K562 (cell line): ENCODE data around the gene IGF1R. TPM values are rescaled to one million over a fixed set of nuclear protein-coding genes. Genes with fewer than 3 reads are reported as not detected.

Source experiments
- ATAC-seq: fragments of 200-7000 bp; cut with Tn5 transposase; 3 replicates; pipeline ENCODE4 v1.9.1; 2020; ENCODE audit warnings: moderate library complexity
- BruUV-seq: library from RNA; stranded (reverse); fragments of 400-500 nt; replicated peaks from 2 replicates; lab custom pipeline; 2021; lab: Mats Ljungman, UMichigan
- CTCF ChIA-PET: fragments of 300-600 bp; formaldehyde crosslinking; extraction: SDS; loops from one replicate; lab custom pipeline; 2021; ENCODE audit warnings: low intra/inter-chr PET ratio; lab: Yijun Ruan, JAX
- POLR2A ChIA-PET: fragments of 300-600, 350-650 bp; sonication (Branson Sonifier 250); formaldehyde crosslinking; extraction: SDS; loops from one replicate; lab custom pipeline; 2021; ENCODE audit warnings: antibody characterized with exemption, inconsistent platforms; lab: Yijun Ruan, JAX
- DNase-seq, 4 experiments: peaks; one replicate each; pipeline versions ENCODE4 v3.0.0 to v3.0.0-alpha.2; 2011 to 2018; ENCODE audit warnings: low spot score in 3 of 4, mixed read lengths in 3 of 4; ENCODE audit errors: extremely low read depth in 1 of 4
- FAIRE-seq: peaks from 2 replicates; lab custom pipeline; 2011; peaks lifted over from hg19 to GRCh38; lab: Jason Lieb, UNC
- H2AFZ ChIP-seq: 2 replicates; pipeline ENCODE4 v1.6.0; 2011; ENCODE audit warnings: low read depth, low read length, control low read depth, inconsistent platforms
- H3K27ac ChIP-seq: fragments of 200-600 bp; 3 replicates; pipeline ENCODE4 v1.8.0; 2011; ENCODE audit warnings: low read depth, mild to moderate bottlenecking, control low read depth, inconsistent platforms, low read length, moderate library complexity, mixed read lengths; ENCODE audit errors: extremely low read depth
- H3K27me3 ChIP-seq, 2 experiments: fragments of 300-600 bp in 1 of 2; 2 replicates in 1 of 2; 3 replicates in 1 of 2; pipeline versions ENCODE4 v1.6.0 to v1.8.0; 2011; ENCODE audit warnings: inconsistent platforms in 2 of 2, low read length in 2 of 2, mild to moderate bottlenecking in 1 of 2, mixed read lengths in 1 of 2, moderate library complexity in 1 of 2; ENCODE audit not compliant: control insufficient read depth in 2 of 2, insufficient read depth in 2 of 2
- H3K36me3 ChIP-seq: fragments of 300-600 bp; 3 replicates; pipeline ENCODE4 v1.8.0; 2011; ENCODE audit warnings: mild to moderate bottlenecking, low read length, inconsistent platforms; ENCODE audit not compliant: control insufficient read depth, insufficient read depth
- H3K4me1 ChIP-seq, 2 experiments: fragments of 200-600 bp in 1 of 2; replicated peaks in 1 of 2; 2 replicates in 1 of 2; 3 replicates in 1 of 2; pipeline versions ENCODE4 v1.5.1 to v1.8.0; 2011; ENCODE audit warnings: inconsistent platforms in 2 of 2, low read length in 2 of 2, mild to moderate bottlenecking in 1 of 2, mixed read lengths in 1 of 2, moderate library complexity in 1 of 2; ENCODE audit not compliant: control insufficient read depth in 2 of 2, insufficient read depth in 2 of 2
- H3K4me2 ChIP-seq: 2 replicates; pipeline ENCODE4 v1.6.1; 2011; ENCODE audit warnings: low read length, control low read depth, inconsistent platforms, mixed read lengths; ENCODE audit not compliant: insufficient read depth
- H3K4me3 ChIP-seq: fragments of 200-600 bp; sonication (generic), shearing (Covaris generic); 2 replicates; pipeline ENCODE4 v1.5.1; 2016; ENCODE audit warnings: control low read depth, inconsistent platforms
- H3K79me2 ChIP-seq: fragments of 200-600 bp; 3 replicates; pipeline ENCODE4 v1.8.0; 2011; ENCODE audit warnings: low read length, inconsistent platforms; ENCODE audit not compliant: control insufficient read depth, insufficient read depth
- H3K9ac ChIP-seq, 2 experiments: 2 replicates each; pipeline versions ENCODE4 v1.6.0 to v1.6.1; 2011; ENCODE audit warnings: low read depth in 2 of 2, low read length in 2 of 2, control low read depth in 1 of 2, inconsistent platforms in 1 of 2, mild to moderate bottlenecking in 1 of 2, mixed read lengths in 1 of 2; ENCODE audit not compliant: insufficient read depth in 1 of 2
- H3K9me1 ChIP-seq: one replicate; pipeline ENCODE4 v1.6.0; 2011; ENCODE audit warnings: inconsistent platforms, mild to moderate bottlenecking, low read length, moderate library complexity; ENCODE audit not compliant: control insufficient read depth, insufficient read depth
- H3K9me3 ChIP-seq: replicated peaks from 2 replicates; pipeline ENCODE4 v1.5.1; 2011; ENCODE audit warnings: low read depth, low read length, inconsistent platforms; ENCODE audit not compliant: control insufficient read depth, insufficient read depth
- H4K20me1 ChIP-seq: replicated peaks from 2 replicates; pipeline ENCODE4 v1.6.1; 2011; ENCODE audit warnings: low read length, inconsistent platforms, mixed read lengths; ENCODE audit not compliant: control insufficient read depth, insufficient read depth
- ATF3 ChIP-seq, 2 experiments: fragments of 450-650 bp in 1 of 2; sonication (generic) in 1 of 2; formaldehyde crosslinking in 1 of 2; IDR thresholded peaks in 1 of 2; conservative IDR thresholded peaks in 1 of 2; 2 replicates each; pipeline versions ENCODE4 v1.6.1 to v1.8.1; 2016 to 2023; ENCODE audit warnings: mild to moderate bottlenecking in 2 of 2, moderate library complexity in 2 of 2, inconsistent platforms in 1 of 2, missing genetic modification reagents in 1 of 2
- CEBPB ChIP-seq: fragments of 450-650 bp; IDR thresholded peaks from 2 replicates; pipeline ENCODE4 v1.6.1; 2016; ENCODE audit warnings: missing genetic modification characterization, missing compliant biosample characterization
- CEBPG ChIP-seq, 3 experiments: fragments of 200-800 bp in 1 of 3; sonication (Bioruptor generic) in 1 of 3; sonication (generic) in 1 of 3; formaldehyde crosslinking in 1 of 3; IDR thresholded peaks in 2 of 3; conservative IDR thresholded peaks in 1 of 3; 2 replicates each; pipeline versions ENCODE4 v1.6.1 to v1.8.0; 2016 to 2022; ENCODE audit warnings: missing compliant biosample characterization in 2 of 3, missing genetic modification characterization in 2 of 3, mild to moderate bottlenecking in 1 of 3, missing genetic modification reagents in 1 of 3
- CHD4 ChIP-seq: fragments of 200-600 bp; sonication (generic); IDR thresholded peaks from 3 replicates; pipeline ENCODE4 v1.6.1; 2012; ENCODE audit warnings: low read depth, mild to moderate bottlenecking, mixed read lengths, low read length, inconsistent platforms; ENCODE audit not compliant: insufficient read depth, insufficient replicate concordance, poor library complexity, severe bottlenecking
- PHF21A ChIP-seq: fragments of 450-650 bp; IDR thresholded peaks from 2 replicates; pipeline ENCODE4 v1.6.1; 2017; ENCODE audit warnings: low read depth, borderline replicate concordance
- WGBS: fragments of 100-300 bp; shearing (Covaris generic); methylation state at CpG from one replicate; pipeline ENCODE4 v1.1.6; 2016; ENCODE audit warnings: low coverage, mixed read lengths; ENCODE audit not compliant: insufficient coverage; ENCODE audit errors: missing lambda C conversion rate; 5-methylcytosine and 5-hydroxymethylcytosine counted together
- in situ Hi-C: fragments of 300-500 bp; cut with MboI; formaldehyde crosslinking; loops from 4 replicates; pipeline ENCODE4 v1.15.0; 2018; ENCODE audit warnings: inconsistent platforms, mixed read lengths
- intact Hi-C: fragments of 100-400 bp; cut with micrococcal nuclease; formaldehyde crosslinking; loops from 2 replicates; pipeline ENCODE4 v1.14.2; 2022
- polyA plus RNA-seq, 8 experiments: library from polyadenylated mRNA; depleted of rRNA in 4 of 8; stranded (reverse) in 5 of 8; unstranded in 3 of 8; fragments of >200 nt; fragmentation: Nextera tagmentation in 2 of 8; fragmentation: Illumina TruSeq in 1 of 8; extraction: Ambion mirVana in 2 of 8; extraction: Trizol in 1 of 8; gene quantifications; 2 replicates each; pipeline versions ENCODE4 v1.2.1 to v1.2.3, GENCODE V29; 2011 to 2014; ENCODE audit warnings: inconsistent platforms in 1 of 8, missing spikeins in 1 of 8
- total RNA-seq, 7 experiments: library from RNA; depleted of rRNA in 6 of 7; stranded (reverse); fragments of >200 nt in 6 of 7; fragmentation: Illumina TruSeq in 2 of 7; extraction: Trizol in 2 of 7; gene quantifications; 2 replicates each; pipeline versions ENCODE4 v1.2.1 to v1.2.3, GENCODE V29; 2011 to 2021; ENCODE audit warnings: low replicate concordance in 1 of 7

IGF1R gene
- total and polyA plus RNA-seq, 9 of the 15 experiments (the other 6 are each of a cell fraction or from before 2014, with no cell fraction given), result 0.35 to 8.0 (median 1.6) TPM

- peaks cover 5 to 20% of the 10 kb centered on the region in 2 experiments; a peak in 3 of 5 replicates for H3K27me3 ChIP-seq
Measured at GRCh38 chr15:98791046-98791701, 142.8 kb downstream of the IGF1R start.

More at GRCh38 chr15:98791046-98791701, 142.8 kb downstream of the IGF1R start:
- Histone ChIP-seq H3K4me1 (no peaks in the 10 kb centered on the region), H3K27ac (no peak overlapping the region), H4K20me1 (peaks cover 11% of the 10 kb centered on the region; the same call in 1 of the 2 replicates)
- 0 out of 2 replicates have a peak, but pooled peaks have one; percentile 33 for TF ChIP-seq CEBPB
- no peak for TF ChIP-seq PHF21A
- peak; percentile 35; the same call in 1 of the 2 replicates for TF ChIP-seq ATF3 (IDR thresholded peaks at IDR 0.05)
- no peak for TF ChIP-seq ATF3 (CRISPR knock-in tag; conservative IDR thresholded peaks at IDR 0.05)
- TF ChIP-seq CEBPG (CRISPR knock-in tag; IDR thresholded peaks at IDR 0.05), result no peak
- peak; percentile 44 to 52; a peak in 2 of 4 replicates for TF ChIP-seq CEBPG (tag; conservative IDR thresholded peaks at IDR 0.05 in 1 of 2, IDR thresholded peaks at IDR 0.05 in 1 of 2)
- no peak for TF ChIP-seq CHD4
- TF ChIP-seq, all 486 proteins: peak for 3
- Histone ChIP-seq H3K36me3 (no peaks in the 10 kb centered on the region), H3K4me2 (no peak overlapping the region), H3K9me1 (no peaks in the 10 kb centered on the region), H2AFZ (no peak overlapping the region), H3K9ac (no peak overlapping the region), H3K9me3 (no peaks in the 10 kb centered on the region), H3K79me2 (no peaks in the 10 kb centered on the region), H3K4me3 (no peak overlapping the region)
- DNase-seq (no peak), ATAC-seq (no peak), FAIRE-seq (no peak)
- WGBS, result 0% methylated on average over 2 of the region's 2 CpGs
- in situ Hi-C loops, result no loop called here
- POLR2A ChIA-PET, result no interaction called here
- CTCF ChIA-PET, result no interaction called here
- intact Hi-C loops, result no loop called here
- BruUV-seq, result no TSS peak
